ENCODE measurements around the gene U2SURP. TPM values are rescaled to one million over a fixed set of nuclear protein-coding genes. Genes with fewer than 3 reads are reported as not detected.

U2SURP gene
- total and polyA plus RNA-seq, 4 donors = 74.0 to 121 (median 104) TPM

GRCh38 chr3:142973217-142974009 lies 28.0 kb upstream of the U2SURP start:
- H3K27ac ChIP-seq (ENCODE audit: low read depth, low read length) = no peak overlapping the region
- no peak for DNase-seq (ENCODE audit: low read depth in 4 of 6, low spot score in 6 of 6)

GRCh38 chr3:142975316-142975995 lies 25.9 kb upstream of the U2SURP start:
- Histone ChIP-seq H3K9me3 (ENCODE audit: control insufficient read depth, insufficient read depth, low read length) (no peaks in the 10 kb centered on the region), H3K27me3 (ENCODE audit: control insufficient read depth, insufficient read depth, low read length) (no peaks in the 10 kb centered on the region), H3K4me3 (ENCODE audit: low read depth, low read length) (no peak overlapping the region), H3K27ac (ENCODE audit: low read depth, low read length) (no peak overlapping the region), H3K4me1 (ENCODE audit: control insufficient read depth, insufficient read depth, low read length) (no peaks in the 10 kb centered on the region), H3K36me3 (ENCODE audit: control insufficient read depth, insufficient read depth, low read length) (no peaks in the 10 kb centered on the region)
- no peak for DNase-seq (ENCODE audit: low read depth in 4 of 6, low spot score in 6 of 6)
- WGBS (ENCODE audit: insufficient coverage) = 78% methylated on average over 1 of the region's 4 CpGs

More at GRCh38 chr3:142973217-142974009, 28.0 kb upstream of the U2SURP start:
- 63% methylated on average over 5 of the region's 8 CpGs for WGBS (ENCODE audit: insufficient coverage)
- Histone ChIP-seq H3K36me3 (ENCODE audit: control insufficient read depth, insufficient read depth, low read length) (no peaks in the 10 kb centered on the region), H3K4me1 (ENCODE audit: control insufficient read depth, insufficient read depth, low read length) (no peaks in the 10 kb centered on the region), H3K9me3 (ENCODE audit: control insufficient read depth, insufficient read depth, low read length) (no peaks in the 10 kb centered on the region), H3K4me3 (ENCODE audit: low read depth, low read length) (no peak overlapping the region), H3K27me3 (ENCODE audit: control insufficient read depth, insufficient read depth, low read length) (no peaks in the 10 kb centered on the region)

- Histone ChIP-seq H3K27ac (ENCODE audit: low read depth, low read length) (no peak overlapping the region), H3K4me1 (ENCODE audit: control insufficient read depth, insufficient read depth, low read length) (no peaks in the 10 kb centered on the region), H3K27me3 (ENCODE audit: control insufficient read depth, insufficient read depth, low read length) (no peaks in the 10 kb centered on the region), H3K36me3 (ENCODE audit: control insufficient read depth, insufficient read depth, low read length) (no peaks in the 10 kb centered on the region), H3K9me3 (ENCODE audit: control insufficient read depth, insufficient read depth, low read length) (no peaks in the 10 kb centered on the region), H3K4me3 (ENCODE audit: low read depth, low read length) (no peak overlapping the region)
- 19% methylated on average over 2 of the region's 8 CpGs for WGBS (ENCODE audit: insufficient coverage)
- DNase-seq (ENCODE audit: low read depth in 4 of 6, low spot score in 6 of 6) = peak in 1 of 6 donors; percentile 54
These were observed 24.6 kb upstream of the U2SURP start for GRCh38 chr3:142976621-142977398.

GRCh38 chr3:142977399-142977728 lies 24.0 kb upstream of the U2SURP start:
- no peaks in the 10 kb centered on the region for H3K27me3 ChIP-seq (ENCODE audit: control insufficient read depth, insufficient read depth, low read length)
- no peaks in the 10 kb centered on the region for H3K9me3 ChIP-seq (ENCODE audit: control insufficient read depth, insufficient read depth, low read length)
- no peaks in the 10 kb centered on the region for H3K36me3 ChIP-seq (ENCODE audit: control insufficient read depth, insufficient read depth, low read length)
- no peak for DNase-seq (ENCODE audit: low read depth in 4 of 6, low spot score in 6 of 6)
- H3K4me1 ChIP-seq (ENCODE audit: control insufficient read depth, insufficient read depth, low read length) = no peaks in the 10 kb centered on the region
- no peak overlapping the region for H3K27ac ChIP-seq (ENCODE audit: low read depth, low read length)
- WGBS (ENCODE audit: insufficient coverage) = no CpG with 5 or more reads among the region's 1 CpG
- no peak overlapping the region for H3K4me3 ChIP-seq (ENCODE audit: low read depth, low read length)

- Histone ChIP-seq H3K27me3 (ENCODE audit: control insufficient read depth, insufficient read depth, low read length) (no peaks in the 10 kb centered on the region), H3K4me1 (ENCODE audit: control insufficient read depth, insufficient read depth, low read length) (no peaks in the 10 kb centered on the region), H3K27ac (ENCODE audit: low read depth, low read length) (no peak overlapping the region), H3K36me3 (ENCODE audit: control insufficient read depth, insufficient read depth, low read length) (no peaks in the 10 kb centered on the region), H3K9me3 (ENCODE audit: control insufficient read depth, insufficient read depth, low read length) (no peaks in the 10 kb centered on the region), H3K4me3 (ENCODE audit: low read depth, low read length) (no peak overlapping the region)
- peak in 1 of 6 donors; percentile 14 for DNase-seq (ENCODE audit: low read depth in 4 of 6, low spot score in 6 of 6)
- 92% methylated on average over 2 of the region's 3 CpGs for WGBS (ENCODE audit: insufficient coverage)
These were observed 20.3 kb upstream of the U2SURP start for GRCh38 chr3:142981108-142981507.

- no peak overlapping the region for H3K27ac ChIP-seq (ENCODE audit: low read depth, low read length)
- peak in 1 of 6 donors; percentile 62 for DNase-seq (ENCODE audit: low read depth in 4 of 6, low spot score in 6 of 6)
- H3K36me3 ChIP-seq (ENCODE audit: control insufficient read depth, insufficient read depth, low read length) = no peaks in the 10 kb centered on the region
- H3K4me3 ChIP-seq (ENCODE audit: low read depth, low read length) = no peak overlapping the region
- H3K9me3 ChIP-seq (ENCODE audit: control insufficient read depth, insufficient read depth, low read length) = no peaks in the 10 kb centered on the region
- no peaks in the 10 kb centered on the region for H3K4me1 ChIP-seq (ENCODE audit: control insufficient read depth, insufficient read depth, low read length)
- H3K27me3 ChIP-seq (ENCODE audit: control insufficient read depth, insufficient read depth, low read length) = no peaks in the 10 kb centered on the region
- WGBS (ENCODE audit: insufficient coverage) = 86% methylated on average over 2 of the region's 7 CpGs
These were observed 19.2 kb upstream of the U2SURP start for GRCh38 chr3:142982038-142982773.

GRCh38 chr3:142983318-142983717 lies 18.1 kb upstream of the U2SURP start:
- H3K27ac ChIP-seq (ENCODE audit: low read depth, low read length) = no peak overlapping the region
- no peaks in the 10 kb centered on the region for H3K36me3 ChIP-seq (ENCODE audit: control insufficient read depth, insufficient read depth, low read length)
- DNase-seq (ENCODE audit: low read depth in 4 of 6, low spot score in 6 of 6) = no peak
- no peaks in the 10 kb centered on the region for H3K27me3 ChIP-seq (ENCODE audit: control insufficient read depth, insufficient read depth, low read length)
- H3K9me3 ChIP-seq (ENCODE audit: control insufficient read depth, insufficient read depth, low read length) = no peaks in the 10 kb centered on the region
- H3K4me3 ChIP-seq (ENCODE audit: low read depth, low read length) = no peak overlapping the region
- WGBS (ENCODE audit: insufficient coverage) = 100% methylated on average over 1 of the region's 2 CpGs
- H3K4me1 ChIP-seq (ENCODE audit: control insufficient read depth, insufficient read depth, low read length) = no peaks in the 10 kb centered on the region

- H3K27ac ChIP-seq (ENCODE audit: low read depth, low read length) = no peak overlapping the region
- WGBS (ENCODE audit: insufficient coverage) = 93% methylated on average over 2 of the region's 3 CpGs
These were observed 17.1 kb upstream of the U2SURP start for GRCh38 chr3:142984255-142984654.

GRCh38 chr3:142987080-142987700 lies 14.2 kb upstream of the U2SURP start:
- Histone ChIP-seq H3K4me3 (ENCODE audit: low read depth, low read length) (no peak overlapping the region), H3K9me3 (ENCODE audit: control insufficient read depth, insufficient read depth, low read length) (no peaks in the 10 kb centered on the region), H3K27me3 (ENCODE audit: control insufficient read depth, insufficient read depth, low read length) (no peaks in the 10 kb centered on the region), H3K27ac (ENCODE audit: low read depth, low read length) (no peak overlapping the region), H3K36me3 (ENCODE audit: control insufficient read depth, insufficient read depth, low read length) (no peaks in the 10 kb centered on the region), H3K4me1 (ENCODE audit: control insufficient read depth, insufficient read depth, low read length) (no peaks in the 10 kb centered on the region)
- peak in 3 of 6 donors; percentile 25 to 82 (median 73) for DNase-seq (ENCODE audit: low read depth in 4 of 6, low spot score in 6 of 6)
- 80% methylated on average over 1 of the region's 5 CpGs for WGBS (ENCODE audit: insufficient coverage)

More at GRCh38 chr3:142984255-142984654, 17.1 kb upstream of the U2SURP start:
- DNase-seq (ENCODE audit: low read depth in 4 of 6, low spot score in 6 of 6) = no peak
- Histone ChIP-seq H3K4me3 (ENCODE audit: low read depth, low read length) (no peak overlapping the region), H3K9me3 (ENCODE audit: control insufficient read depth, insufficient read depth, low read length) (no peaks in the 10 kb centered on the region), H3K4me1 (ENCODE audit: control insufficient read depth, insufficient read depth, low read length) (no peaks in the 10 kb centered on the region), H3K36me3 (ENCODE audit: control insufficient read depth, insufficient read depth, low read length) (no peaks in the 10 kb centered on the region), H3K27me3 (ENCODE audit: control insufficient read depth, insufficient read depth, low read length) (no peaks in the 10 kb centered on the region)
